ENCODE data around the gene NPAS3. TPM values are rescaled to one million over a fixed set of nuclear protein-coding genes. Genes with fewer than 3 reads are reported as not detected.

Gene NPAS3
- total RNA-seq, 1 donor from 2014 or later: 0.95 TPM

GRCh38 chr14:33194551-33194950, 255.9 kb downstream of the NPAS3 start:
- Histone ChIP-seq H3K27me3 (ENCODE audit: low read depth) (no peaks in the 10 kb centered on the region), H3K9me3 (no peaks in the 10 kb centered on the region), H3K4me3 (no peak overlapping the region), H3K27ac (no peak overlapping the region), H3K36me3 (no peaks in the 10 kb centered on the region), H3K4me1 (no peaks in the 10 kb centered on the region)
- ATAC-seq (no peak), DNase-seq (no peak)
- TF ChIP-seq CTCF (IDR thresholded peaks at IDR 0.05): no peak
- intact Hi-C loops (cut with DNase I): no loop called here

GRCh38 chr14:33198684-33199083, 260.0 kb downstream of the NPAS3 start:
- Histone ChIP-seq H3K4me1 (no peaks in the 10 kb centered on the region), H3K9me3 (no peaks in the 10 kb centered on the region), H3K27me3 (ENCODE audit: low read depth) (no peaks in the 10 kb centered on the region), H3K27ac (no peak overlapping the region), H3K4me3 (no peak overlapping the region), H3K36me3 (no peaks in the 10 kb centered on the region)
- no peak for DNase-seq
- intact Hi-C loops (cut with DNase I): no loop called here
- TF ChIP-seq CTCF (IDR thresholded peaks at IDR 0.05): no peak
- no peak for ATAC-seq

- intact Hi-C loops (cut with DNase I): no loop called here
- DNase-seq (no peak), ATAC-seq (no peak)
- Histone ChIP-seq H3K36me3 (no peaks in the 10 kb centered on the region), H3K4me3 (no peak overlapping the region), H3K27ac (no peak overlapping the region), H3K4me1 (no peaks in the 10 kb centered on the region), H3K27me3 (ENCODE audit: low read depth) (no peaks in the 10 kb centered on the region), H3K9me3 (no peaks in the 10 kb centered on the region)
- TF ChIP-seq CTCF (IDR thresholded peaks at IDR 0.05): no peak
These were observed 262.4 kb downstream of the NPAS3 start for GRCh38 chr14:33201116-33201515.

- Histone ChIP-seq H3K36me3 (no peaks in the 10 kb centered on the region), H3K9me3 (no peaks in the 10 kb centered on the region), H3K27me3 (ENCODE audit: low read depth) (no peaks in the 10 kb centered on the region), H3K4me3 (no peak overlapping the region), H3K4me1 (no peaks in the 10 kb centered on the region), H3K27ac (no peak overlapping the region)
- DNase-seq (no peak), ATAC-seq (no peak)
- no peak for TF ChIP-seq CTCF (IDR thresholded peaks at IDR 0.05)
- intact Hi-C loops (cut with DNase I): no loop called here
These were observed 268.3 kb downstream of the NPAS3 start for GRCh38 chr14:33206981-33207380.

DNA sequence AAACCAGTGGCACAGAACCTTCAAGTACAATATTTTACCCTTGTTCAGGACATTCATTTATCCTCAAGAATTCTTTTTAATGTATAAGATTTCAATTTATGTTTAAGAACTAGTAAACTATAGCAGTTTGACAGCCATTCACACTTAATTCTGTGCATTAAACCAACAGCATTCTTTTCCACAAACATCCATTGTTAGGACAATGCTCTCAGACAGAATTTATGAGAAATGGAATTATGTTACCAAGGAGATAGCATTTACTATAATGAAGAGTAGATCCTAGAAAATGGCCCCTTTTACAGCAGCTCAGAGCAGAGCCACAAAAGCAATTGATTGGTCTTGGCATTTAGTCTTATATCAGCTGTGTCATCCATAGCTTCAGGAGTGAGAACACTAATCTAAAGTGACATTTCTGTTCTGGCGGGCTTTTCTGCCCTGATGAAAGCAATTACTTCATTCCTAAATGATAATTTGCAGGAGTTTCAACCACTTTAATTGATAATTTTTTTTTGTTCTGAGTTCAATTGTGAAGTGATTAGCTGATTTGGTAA, 268.9 kb downstream of the NPAS3 start:
- Histone ChIP-seq H3K27me3 (ENCODE audit: low read depth) (no peaks in the 10 kb centered on the region), H3K4me1 (no peaks in the 10 kb centered on the region), H3K36me3 (no peaks in the 10 kb centered on the region), H3K9me3 (no peaks in the 10 kb centered on the region), H3K4me3 (no peak overlapping the region), H3K27ac (no peak overlapping the region)
- ATAC-seq (no peak), DNase-seq (no peak)
- intact Hi-C loops (cut with DNase I): no loop called here
- TF ChIP-seq CTCF (IDR thresholded peaks at IDR 0.05): no peak

GRCh38 chr14:33210311-33210710, 271.6 kb downstream of the NPAS3 start:
- DNase-seq: no peak
- Histone ChIP-seq H3K27me3 (ENCODE audit: low read depth) (no peaks in the 10 kb centered on the region), H3K9me3 (no peaks in the 10 kb centered on the region), H3K27ac (no peak overlapping the region), H3K4me1 (no peaks in the 10 kb centered on the region), H3K4me3 (no peak overlapping the region), H3K36me3 (no peaks in the 10 kb centered on the region)
- intact Hi-C loops (cut with DNase I): no loop called here
- ATAC-seq: no peak
- no peak for TF ChIP-seq CTCF (IDR thresholded peaks at IDR 0.05)
